HG03439 (cell line): Measurements from ENCODE around the gene ATE1.
"Not testable (repeated sequence)": the region's sequence is repeated elsewhere in the genome, so short reads cannot be mapped to it uniquely, and the experiment has no call there.

Experiments used
- ATAC-seq: cut with Tn5 transposase; IDR thresholded peaks from one replicate; pipeline ENCODE4 v1.9.1; 2021; ENCODE audit warnings: mild to moderate bottlenecking, moderate library complexity; ENCODE audit not compliant: unreplicated experiment

Gene ATE1

DNA sequence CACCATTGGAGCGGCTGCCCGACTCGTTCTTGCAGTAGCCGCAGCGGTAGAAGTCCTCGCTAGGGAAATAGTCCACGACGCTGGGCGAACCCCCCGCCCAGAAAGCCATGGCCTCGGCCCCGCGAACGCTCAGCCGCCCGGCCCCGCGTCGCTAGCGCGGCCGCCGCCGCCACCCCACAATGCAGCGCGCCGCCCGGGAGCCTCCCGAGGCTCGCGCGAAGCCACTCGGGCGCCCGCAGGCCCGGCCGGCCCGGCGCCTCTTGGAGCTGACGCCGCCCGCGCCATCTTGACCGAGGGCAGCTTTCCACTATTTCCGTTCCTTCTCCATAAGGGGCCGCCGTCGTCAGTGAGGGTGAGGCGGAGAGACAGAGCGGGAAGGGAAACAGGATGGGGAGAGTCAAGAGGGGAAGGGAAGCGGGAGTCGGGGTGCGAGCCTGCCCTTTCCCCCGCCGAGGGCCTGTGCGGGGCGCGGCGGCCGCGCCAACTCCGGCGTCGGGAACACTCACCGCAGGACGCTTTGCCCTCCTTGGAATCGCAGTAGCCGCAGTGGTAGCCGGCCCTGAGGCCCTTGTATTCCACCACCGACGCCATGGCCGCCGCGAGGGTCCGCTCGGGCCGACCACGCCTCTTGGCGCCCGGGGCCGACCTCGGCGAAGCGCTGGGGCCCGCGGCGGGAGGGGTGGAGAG is at the start of gene ATE1:
ATE1 (minus strand) TSS at position 191 of the 687 bp plus-strand sequence; CDS start at position 109, 82 bp downstream.
- ATAC-seq: peak; percentile 89

DNA sequence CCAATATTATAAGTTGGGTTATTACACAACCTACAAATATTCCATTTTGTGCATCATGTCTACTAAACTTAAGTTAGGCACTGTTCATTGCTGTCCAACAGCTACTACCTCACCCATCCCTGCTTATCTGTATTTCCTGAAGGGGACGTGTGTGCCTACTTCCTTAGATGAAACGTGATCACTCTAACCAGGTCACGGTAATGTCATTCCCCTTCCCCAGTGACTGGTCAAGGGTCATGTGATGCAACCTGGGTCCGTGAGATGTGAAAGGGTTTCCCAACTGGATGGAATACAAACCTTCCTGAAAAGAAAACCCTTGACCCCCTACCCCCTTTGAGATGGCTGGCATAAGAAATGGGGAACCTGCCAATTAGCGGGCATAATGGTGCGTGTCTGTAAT is 48.8 kb upstream of the ATE1 start:
- no peak for ATAC-seq

- no peak for ATAC-seq
These were observed 47.7 kb upstream of the ATE1 start for GRCh38 chr10:121975295-121976086.

- ATAC-seq: peak; percentile 80
These were observed 46.9 kb upstream of the ATE1 start, which contains the start of gene NSMCE4A for GRCh38 chr10:121974535-121975294. Gene NSMCE4A (minus strand): TSS chr10:121975217. CDS start chr10:121975165, 52 bp downstream.

- no peak for ATAC-seq
These were observed 46.2 kb upstream of the ATE1 start for GRCh38 chr10:121974019-121974534.

DNA sequence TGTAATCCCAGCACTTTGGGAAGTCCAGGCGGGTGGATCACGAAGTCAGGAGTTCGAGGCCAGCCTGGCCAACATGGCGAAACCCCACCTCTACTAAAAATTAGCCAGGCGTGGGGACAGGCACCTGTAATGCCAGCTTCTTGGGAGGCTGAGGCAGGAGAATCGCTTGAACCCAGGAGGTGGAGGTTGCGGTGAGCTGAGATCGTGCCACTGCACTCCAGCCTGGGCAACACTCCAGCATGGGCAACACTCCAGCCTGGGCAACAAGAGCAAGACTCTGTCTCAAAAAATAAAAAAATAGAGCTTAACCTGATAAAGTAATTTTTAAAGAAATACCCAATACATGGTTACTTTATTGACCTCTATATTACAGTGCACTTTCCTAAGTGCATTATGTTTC is 41.3 kb upstream of the ATE1 start:
- not testable (repeated sequence) for ATAC-seq

DNA sequence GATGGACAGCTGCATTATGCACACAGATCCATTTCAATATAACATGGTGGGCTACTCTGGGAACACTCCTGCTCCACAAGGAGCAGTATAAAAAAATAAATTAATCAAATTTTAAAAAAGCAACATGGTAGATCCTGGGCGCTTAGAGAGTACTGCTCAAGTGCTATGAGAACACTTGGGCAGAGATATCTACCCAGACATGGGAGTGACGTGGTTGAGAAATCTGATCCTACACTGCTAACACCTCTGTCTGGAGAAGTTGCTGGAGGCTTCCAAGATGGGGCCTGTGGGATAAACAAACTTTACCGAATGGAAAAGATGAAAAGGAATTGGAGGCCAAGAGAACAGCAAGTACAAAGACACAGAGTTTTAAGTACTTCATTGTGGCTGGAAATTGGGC is 38.2 kb upstream of the ATE1 start:
- ATAC-seq: no peak

- ATAC-seq: no peak
These were observed 33.6 kb upstream of the ATE1 start for GRCh38 chr10:121961456-121961855.

DNA sequence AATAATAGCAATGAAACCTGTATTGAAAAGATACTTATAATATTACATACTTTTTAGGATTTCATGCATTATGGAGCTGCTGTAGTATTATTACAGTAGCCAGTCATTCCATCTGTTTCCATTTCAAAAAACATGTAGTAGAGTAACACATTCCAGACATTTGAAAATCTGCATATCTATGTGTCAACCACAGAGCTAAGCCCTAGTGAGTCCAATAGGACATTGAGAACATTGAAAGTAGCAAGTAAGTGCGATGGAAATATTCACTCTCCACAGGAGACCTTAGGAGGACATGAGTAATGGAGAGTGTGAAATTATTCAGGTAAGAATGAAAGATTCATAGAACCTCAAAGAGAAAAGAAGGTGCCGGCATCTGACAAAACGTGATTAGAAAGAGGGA is 31.8 kb upstream of the ATE1 start:
- ATAC-seq: no peak

- ATAC-seq: no peak
These were observed 28.6 kb upstream of the ATE1 start for GRCh38 chr10:121956111-121957061.

DNA sequence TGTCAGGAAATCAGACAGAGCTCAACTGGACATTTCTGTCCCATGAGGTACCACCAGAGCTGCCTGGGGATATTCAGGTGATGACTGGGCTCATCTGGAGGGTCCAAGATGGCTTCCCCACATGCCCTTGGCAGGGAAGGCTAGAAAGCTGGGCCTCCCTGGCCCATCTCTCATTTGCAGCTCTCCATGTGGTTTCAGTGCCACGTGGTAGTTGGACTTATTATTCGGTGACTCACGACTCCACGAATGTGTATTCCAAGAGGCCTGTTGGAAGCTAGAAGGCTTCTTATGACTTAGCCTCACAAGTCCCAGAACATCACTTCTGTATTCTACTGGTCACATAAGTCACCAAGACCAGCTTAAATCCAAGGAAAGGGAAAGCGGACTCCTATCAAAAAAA is 24.4 kb upstream of the ATE1 start:
- no peak for ATAC-seq

GRCh38 chr10:121949451-121949850 is 21.6 kb upstream of the ATE1 start:
- no peak for ATAC-seq

GRCh38 chr10:121949049-121949448 is 21.2 kb upstream of the ATE1 start:
- no peak for ATAC-seq

GRCh38 chr10:121947343-121948330 is 19.8 kb upstream of the ATE1 start:
- no peak for ATAC-seq

GRCh38 chr10:121942749-121943416 is 15.1 kb upstream of the ATE1 start:
- no peak for ATAC-seq

- no peak for ATAC-seq
These were observed 13.7 kb upstream of the ATE1 start for GRCh38 chr10:121941532-121941931.

- no peak for ATAC-seq
These were observed 8.5 kb upstream of the ATE1 start for GRCh38 chr10:121936295-121936694.

DNA sequence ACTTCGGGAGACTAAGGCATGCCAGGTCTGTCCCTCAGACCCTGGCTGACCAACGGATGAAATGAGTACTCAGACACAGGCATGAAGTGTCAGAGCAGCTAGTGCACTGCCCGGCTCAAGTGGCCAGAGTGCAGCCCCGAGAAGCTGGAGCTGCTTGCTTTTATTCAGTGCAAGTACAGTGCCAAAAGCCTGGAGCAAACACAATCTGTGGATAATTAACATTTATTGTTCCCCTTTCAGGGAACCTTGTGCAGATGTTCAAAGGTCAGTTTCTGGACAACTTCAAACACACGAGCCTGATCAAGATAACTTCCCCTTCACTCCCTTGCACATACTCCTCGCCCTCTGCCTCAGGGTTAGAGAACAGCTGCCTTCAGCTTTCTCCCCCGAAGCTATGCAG is 7.9 kb upstream of the ATE1 start:
- ATAC-seq: no peak
